Hepatocyte (in vitro differentiated cells): ENCODE measurements around the gene PDS5A.

Experiments used
- EZH2 ChIP-seq: fragments of 200-600 bp; sonication (generic); IDR thresholded peaks from 2 replicates; pipeline ENCODE4 v1.6.1; 2016; ENCODE audit warnings: antibody characterized with exemption, mild to moderate bottlenecking, borderline replicate concordance
- TF ChIP-seq, protein P1 (sequence below): fragments of 200-600 bp; sonication (generic); IDR thresholded peaks from 2 replicates; pipeline ENCODE4 v1.5.1; 2016; ENCODE audit warnings: antibody characterized with exemption, mild to moderate bottlenecking; ENCODE audit not compliant: poor library complexity

DNA sequence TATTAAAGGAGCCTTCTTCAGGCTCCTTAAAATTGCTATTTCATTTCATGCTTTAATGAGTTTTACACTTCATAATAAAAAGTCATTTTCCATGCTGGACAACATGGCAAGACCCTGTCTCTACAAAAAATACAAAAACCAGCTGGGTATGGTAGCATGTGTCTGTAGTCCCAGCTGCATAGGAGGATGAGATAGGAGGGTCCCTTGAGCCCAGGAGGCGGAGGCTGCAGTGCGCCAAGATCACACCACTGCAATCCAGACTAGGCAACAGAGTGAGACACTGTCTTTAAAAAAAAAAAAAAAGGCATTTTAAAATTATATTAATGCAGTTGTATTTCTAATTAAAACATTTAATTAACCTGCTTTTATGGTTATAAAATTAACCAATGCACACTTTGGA lies 49.2 kb downstream of the PDS5A start:
- TF ChIP-seq, protein P1, sequence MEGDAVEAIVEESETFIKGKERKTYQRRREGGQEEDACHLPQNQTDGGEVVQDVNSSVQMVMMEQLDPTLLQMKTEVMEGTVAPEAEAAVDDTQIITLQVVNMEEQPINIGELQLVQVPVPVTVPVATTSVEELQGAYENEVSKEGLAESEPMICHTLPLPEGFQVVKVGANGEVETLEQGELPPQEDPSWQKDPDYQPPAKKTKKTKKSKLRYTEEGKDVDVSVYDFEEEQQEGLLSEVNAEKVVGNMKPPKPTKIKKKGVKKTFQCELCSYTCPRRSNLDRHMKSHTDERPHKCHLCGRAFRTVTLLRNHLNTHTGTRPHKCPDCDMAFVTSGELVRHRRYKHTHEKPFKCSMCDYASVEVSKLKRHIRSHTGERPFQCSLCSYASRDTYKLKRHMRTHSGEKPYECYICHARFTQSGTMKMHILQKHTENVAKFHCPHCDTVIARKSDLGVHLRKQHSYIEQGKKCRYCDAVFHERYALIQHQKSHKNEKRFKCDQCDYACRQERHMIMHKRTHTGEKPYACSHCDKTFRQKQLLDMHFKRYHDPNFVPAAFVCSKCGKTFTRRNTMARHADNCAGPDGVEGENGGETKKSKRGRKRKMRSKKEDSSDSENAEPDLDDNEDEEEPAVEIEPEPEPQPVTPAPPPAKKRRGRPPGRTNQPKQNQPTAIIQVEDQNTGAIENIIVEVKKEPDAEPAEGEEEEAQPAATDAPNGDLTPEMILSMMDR = no peak
- no peak for TF ChIP-seq EZH2
